Heart right ventricle (tissue), 16 donors: Measurements from ENCODE around the gene CASQ2. TPM values are rescaled to one million over a fixed set of nuclear protein-coding genes. Genes with fewer than 3 reads are reported as not detected.

Experiments used
- ATAC-seq, 8 donors: fragments of 200-7000 bp; cut with Tn5 transposase; one replicate each; pipeline ENCODE4 v1.9.1; 2020; ENCODE audit warnings: mild to moderate bottlenecking in 8 of 8, moderate library complexity in 8 of 8, moderate number of reproducible peaks in 1 of 8
- DNase-seq, 2 donors: peaks; one replicate each; pipeline ENCODE4 v3.0.0-alpha.2; 2020
- H3K27ac ChIP-seq, 10 donors: fragments of 200-600 bp; sonication (generic) in 2 of 10; one replicate each; pipeline versions ENCODE4 v1.5.0 to v1.8.0; 2020 to 2022; ENCODE audit warnings: mild to moderate bottlenecking in 3 of 10
- H3K27me3 ChIP-seq, 7 donors: fragments of 200-600 bp; one replicate each; pipeline ENCODE4 v1.8.0; 2021 to 2022; ENCODE audit warnings: mild to moderate bottlenecking in 2 of 7
- H3K36me3 ChIP-seq, 9 donors: fragments of 200-600 bp; sonication (generic) in 1 of 9; one replicate each; pipeline versions ENCODE4 v1.5.0 to v1.8.0; 2020 to 2022; ENCODE audit warnings: mild to moderate bottlenecking in 2 of 9
- H3K4me1 ChIP-seq, 9 donors: fragments of 200-600 bp; sonication (generic) in 1 of 9; one replicate each; pipeline versions ENCODE4 v1.5.0 to v1.8.0; 2020 to 2022; ENCODE audit warnings: mild to moderate bottlenecking in 4 of 9
- H3K4me3 ChIP-seq, 10 donors: fragments of 200-600 bp; sonication (generic) in 2 of 10; one replicate each; pipeline versions ENCODE4 v1.5.0 to v1.8.0; 2020 to 2022; ENCODE audit warnings: mild to moderate bottlenecking in 7 of 10, moderate library complexity in 2 of 10
- H3K9me3 ChIP-seq, 11 donors: fragments of 200-600 bp in 10 of 11; sonication (generic) in 2 of 11; one replicate each; pipeline versions ENCODE4 v1.5.0 to v1.8.0; 2013 to 2022; ENCODE audit warnings: mild to moderate bottlenecking in 2 of 11, control low read depth in 1 of 11, moderate library complexity in 1 of 11
- CTCF ChIP-seq, 9 donors: fragments of 200-600 bp; sonication (generic) in 2 of 9; IDR thresholded peaks; one replicate each; pipeline versions ENCODE4 v1.5.0 to v1.8.0; 2021 to 2022; ENCODE audit warnings: antibody characterized with exemption in 9 of 9, mild to moderate bottlenecking in 5 of 9, moderate library complexity in 1 of 9
- WGBS, 2 donors: extraction: QIAGEN DNeasy Blood & Tissue Kit; methylation state at CpG; one replicate each; pipeline ENCODE4 v1.1.7; 2013; ENCODE audit warnings: inconsistent platforms in 1 of 2; 5-methylcytosine and 5-hydroxymethylcytosine counted together
- intact Hi-C, 10 donors: fragments of 100-400 bp; cut with DNase I; formaldehyde crosslinking; loops; one replicate each; pipeline versions ENCODE4 v1.11.1 to v1.14.2; 2022
- polyA plus RNA-seq, 2 donors: library from polyadenylated mRNA; stranded (reverse); fragments of 200-250 nt; gene quantifications; one replicate each; pipeline ENCODE4 v1.2.3, GENCODE V29; 2013
- total RNA-seq, 10 donors: library from RNA; stranded (reverse); fragmentation: NEBNext Ultra II Directional in 3 of 10; extraction: Animal tissue kit (Norgen Biotek cat#: 25700) in 3 of 10; gene quantifications; one replicate each; pipeline versions ENCODE4 v1.2.1 to v1.2.4, GENCODE V29; 2021 to 2023
- donor health status: Arrhythmogenic right ventricular cardiomyopathy.
- donor health status: ischemic (EF 13 %, LVEDD 7.1; RV severe dilation, severe dysfunction).
- donor health status: healthy with polysubstance abuse.
- donor health status: DM: no; HTN: yes; CAD: no.
- donor health status: DM: no; HTN: no; CAD: no.
- donor health status: ischemic (EF 25% LVEDD 6.9; RV normal size, moderate dysfunction).
- donor health status: ischemic (EF 25% LVEDD 5.7; RV mildly dilated, moderate dysfunction).
- donor health status: healthy.
- donor health status: DM: yes; HTN: yes; CAD: no.
- donor health status: Ischemic cardiomyopathy.
- donor health status: ischemic (EF 35%, LVEDD 5.7; RV mildly dilated, moderate dysfunction).
- donor health status: nonischemic (EF 11% LVEDD 7.7; RV severe dilation, severe dysfunction).
- donor health status: DM: yes; HTN: yes; CAD: no.
- donor health status: PGD.
- donor health status: ischemic (EF 29% LVEDD 5.4; RV normal size, mild dysfunction).
- donor health status: nonischemic (EF 23%, LVEDD 6.1; RV moderate dilation, normal function).

CASQ2 gene
- total and polyA plus RNA-seq, 12 donors, result 443 to 1,698 (median 1,186) TPM

GRCh38 chr1:115654125-115654524, 114.4 kb downstream of the CASQ2 start:
- WGBS, 2 donors, result 84 to 86% methylated on average over 3 of the region's 3 CpGs
- Histone ChIP-seq H3K36me3 (peaks cover 0 to 35% (median 3%) of the 10 kb centered on the region in 9 donors), H3K9me3 (no peaks in the 10 kb centered on the region), H3K4me3 (no peak overlapping the region), H3K4me1 (peaks cover 19 to 72% (median 41%) of the 10 kb centered on the region in 9 donors), H3K27me3 (no peaks in the 10 kb centered on the region), H3K27ac (peak overlapping the region in 2 of 10 donors; percentile 46 to 70)
- no peak for DNase-seq
- ATAC-seq, result no peak
- TF ChIP-seq CTCF (IDR thresholded peaks at IDR 0.05), result no peak
- intact Hi-C loops, result no loop called here

GRCh38 chr1:115652236-115652788, 116.2 kb downstream of the CASQ2 start:
- ATAC-seq (peak in 3 of 8 donors; percentile 15 to 61 (median 30)), DNase-seq (no peak)
- peaks cover 19 to 84% (median 55%) of the 10 kb centered on the region in 9 donors for H3K4me1 ChIP-seq
- peaks cover 0 to 28% (median 3%) of the 10 kb centered on the region in 9 donors for H3K36me3 ChIP-seq
- no peaks in the 10 kb centered on the region for H3K27me3 ChIP-seq
- intact Hi-C loops, result no loop called here
- H3K27ac ChIP-seq, result no peak overlapping the region
- no peak overlapping the region for H3K4me3 ChIP-seq
- no peak for TF ChIP-seq CTCF (IDR thresholded peaks at IDR 0.05)
- WGBS, 2 donors, result 78 to 85% methylated on average over 2 of the region's 2 CpGs
- H3K9me3 ChIP-seq, result no peaks in the 10 kb centered on the region

- H3K36me3 ChIP-seq, result peaks cover 0 to 28% (median 3%) of the 10 kb centered on the region in 9 donors
- H3K27ac ChIP-seq, result no peak overlapping the region
- peaks cover 14 to 84% (median 53%) of the 10 kb centered on the region in 9 donors for H3K4me1 ChIP-seq
- TF ChIP-seq CTCF (IDR thresholded peaks at IDR 0.05), result no peak
- 96 to 97% methylated on average over 8 of the region's 8 CpGs for WGBS, 2 donors
- intact Hi-C loops, result no loop called here
- H3K9me3 ChIP-seq, result no peaks in the 10 kb centered on the region
- H3K4me3 ChIP-seq, result no peak overlapping the region
- no peak for DNase-seq
- no peaks in the 10 kb centered on the region for H3K27me3 ChIP-seq
- ATAC-seq, result no peak
These were observed 117.1 kb downstream of the CASQ2 start for GRCh38 chr1:115651391-115651790.

- Histone ChIP-seq H3K27me3 (no peaks in the 10 kb centered on the region), H3K27ac (no peak overlapping the region), H3K4me3 (no peak overlapping the region), H3K9me3 (no peaks in the 10 kb centered on the region), H3K36me3 (peaks cover 0 to 28% (median 3%) of the 10 kb centered on the region in 9 donors), H3K4me1 (peaks cover 10 to 84% (median 49%) of the 10 kb centered on the region in 9 donors)
- TF ChIP-seq CTCF (IDR thresholded peaks at IDR 0.05), result no peak
- intact Hi-C loops, result no loop called here
- DNase-seq, result no peak
- 88 to 90% methylated on average over 3 of the region's 3 CpGs for WGBS, 2 donors
- ATAC-seq, result no peak
These were observed 117.6 kb downstream of the CASQ2 start for GRCh38 chr1:115650961-115651360.

Other genes with a start within 250 kb of the CASQ2 start
- gene VANGL1, start 126.7 kb downstream of the CASQ2 start, total RNA-seq, result 1 to 10 TPM; 5.4 to 9.8 (median 7.3) TPM
- gene VANGL1, start 126.7 kb downstream of the CASQ2 start, polyA plus RNA-seq, result 1 to 10 TPM; 1.7 to 1.8 TPM
- not detected for gene NHLH2, start 72.4 kb upstream of the CASQ2 start, total RNA-seq
- not detected for gene NHLH2, start 72.4 kb upstream of the CASQ2 start, polyA plus RNA-seq
- 10 to 100 TPM in 2 of 10 donors, 1 to 10 TPM in 8; 5.7 to 13.1 (median 7.9) TPM for gene SLC22A15, start 207.8 kb upstream of the CASQ2 start, total RNA-seq
- gene SLC22A15, start 207.8 kb upstream of the CASQ2 start, polyA plus RNA-seq, result 1 to 10 TPM in 1 of 2 donors, under 1 TPM in 1; 0.97 to 6.7 TPM